GM10266 (cell line): ENCODE results near the gene TMBIM6.

Experiments
- DNase-seq: peaks from one replicate; pipeline ENCODE4 v3.0.0; 2012; ENCODE audit errors: extremely low spot score
- CTCF ChIP-seq: IDR thresholded peaks from 2 replicates; pipeline ENCODE4 v1.5.1; 2012; ENCODE audit warnings: mild to moderate bottlenecking, low read depth; ENCODE audit not compliant: control insufficient read depth, insufficient read depth; ENCODE audit errors: missing control alignments

Gene TMBIM6

GRCh38 chr12:49740930-49741881 lies at the start of gene TMBIM6:
Gene TMBIM6, plus strand, starts transcription at chr12:49741557. Its CDS starts 10,937 bp downstream, at chr12:49752494.
- peak; percentile 93 for DNase-seq
- peak; percentile 89 for TF ChIP-seq CTCF

- no peak for TF ChIP-seq CTCF
Measured at GRCh38 chr12:49692851-49693250, 48.5 kb upstream of the TMBIM6 start.

GRCh38 chr12:49693931-49694444 lies 47.4 kb upstream of the TMBIM6 start:
- no peak for DNase-seq
- no peak for TF ChIP-seq CTCF

More at GRCh38 chr12:49692851-49693250, 48.5 kb upstream of the TMBIM6 start:
- DNase-seq, result no peak

GRCh38 chr12:49696723-49697122 lies 44.6 kb upstream of the TMBIM6 start:
- DNase-seq, result no peak
- no peak for TF ChIP-seq CTCF

- TF ChIP-seq CTCF, result no peak
- no peak for DNase-seq
Measured at GRCh38 chr12:49697808-49698207, 43.5 kb upstream of the TMBIM6 start.

- TF ChIP-seq CTCF, result no peak
- peak; percentile 62 for DNase-seq
Measured at GRCh38 chr12:49698619-49699545, 42.5 kb upstream of the TMBIM6 start.
